NOMO-1 (cell line): Measurements from ENCODE around the gene VAV3.
"Not testable (repeated sequence)": the region's sequence is repeated elsewhere in the genome, so short reads cannot be mapped to it uniquely, and the experiment has no call there.

Experiments
- DNase-seq, 2 experiments: peaks; one replicate each; lab custom pipeline; 2025; ENCODE audit not compliant: unreplicated experiment in 2 of 2; lab: John Stamatoyannopoulos, UW

The VAV3 gene

DNA sequence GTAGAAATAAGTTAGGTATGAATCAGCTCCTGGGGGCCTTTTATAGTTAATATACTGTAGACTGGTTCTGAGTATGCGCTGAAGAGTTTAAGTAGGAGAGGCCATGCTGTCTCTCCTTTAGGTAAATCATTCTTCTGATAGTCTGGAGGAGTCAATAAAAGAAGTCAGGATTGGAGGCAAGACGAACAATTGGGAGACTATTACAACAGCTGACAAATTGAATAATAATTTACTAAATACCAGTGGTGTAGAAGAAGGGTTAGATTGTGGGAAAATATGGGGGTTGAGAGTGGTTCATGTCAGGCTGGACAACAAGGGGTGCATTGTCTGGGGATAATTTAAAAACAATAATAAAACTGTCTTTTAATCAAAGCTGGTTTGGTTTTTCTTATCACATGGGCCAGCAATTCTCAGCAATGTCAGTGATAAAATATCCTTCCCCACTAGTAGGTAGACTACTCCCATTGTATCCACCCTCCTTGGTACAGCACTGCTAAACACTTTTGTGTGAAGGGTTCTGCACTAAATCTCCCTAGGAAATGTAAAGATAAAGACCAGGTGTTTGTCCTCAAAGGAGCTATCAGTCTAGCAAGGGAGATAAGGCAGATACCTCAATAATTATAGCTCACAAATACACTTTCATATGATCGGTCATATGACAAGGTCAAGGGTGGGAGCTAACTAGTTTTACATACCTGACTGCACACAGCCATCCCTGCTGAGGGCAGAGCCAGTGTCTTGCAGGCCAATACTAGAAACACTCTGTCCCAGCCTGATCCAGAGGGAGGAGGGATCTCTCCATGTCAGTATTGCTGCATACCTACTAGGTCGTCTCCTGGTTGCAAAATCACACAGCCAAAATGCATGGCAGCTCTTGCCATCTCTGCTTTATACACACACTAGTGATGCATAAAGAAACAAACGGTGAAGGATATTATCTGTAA is 299.7 kb downstream of the VAV3 start:
- DNase-seq: no peak

GRCh38 chr1:107662971-107663370 is 302.0 kb downstream of the VAV3 start:
- DNase-seq: no peak

- no peak for DNase-seq
Observed at GRCh38 chr1:107661158-107661557, 303.8 kb downstream of the VAV3 start.

DNA sequence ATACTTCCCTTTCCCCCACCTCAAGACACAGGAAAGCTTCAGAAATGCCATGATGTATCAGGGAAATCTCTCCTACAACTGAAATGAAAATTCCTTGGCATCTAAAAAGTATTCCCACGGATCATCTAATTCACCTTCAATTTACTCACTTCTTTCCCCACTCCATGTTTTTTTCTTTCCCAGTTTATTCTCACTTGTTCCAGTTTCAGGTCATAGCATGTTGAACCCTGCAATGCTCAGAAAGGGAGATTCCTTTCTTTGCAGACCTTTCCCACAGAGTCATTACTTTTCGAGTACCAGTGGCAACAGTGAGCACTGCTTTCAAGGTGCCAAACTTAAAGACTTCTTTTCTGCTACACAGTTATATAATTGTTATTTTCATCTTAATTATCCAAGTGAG is 305.0 kb downstream of the VAV3 start:
- no peak for DNase-seq

GRCh38 chr1:107657356-107657755 is 307.6 kb downstream of the VAV3 start:
- DNase-seq: no peak

DNA sequence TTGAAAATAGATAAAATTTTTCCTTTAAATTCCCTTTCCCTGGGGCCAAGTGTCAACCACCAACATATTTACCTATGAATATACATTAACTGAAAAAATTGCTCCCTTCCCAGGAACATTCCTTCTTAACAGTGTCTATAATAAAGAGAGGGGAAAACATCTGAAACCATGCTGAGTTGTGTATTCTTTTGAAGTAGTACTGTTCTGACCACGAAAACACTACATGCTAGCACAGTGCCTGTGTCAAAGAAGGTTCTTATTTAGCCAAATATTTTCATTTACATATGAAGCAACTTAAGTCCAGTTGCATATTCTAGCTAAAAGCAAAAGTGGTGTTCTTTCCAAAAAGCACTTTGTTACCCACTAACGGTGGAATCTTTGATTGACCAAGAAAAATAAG is 311.2 kb downstream of the VAV3 start:
- no peak for DNase-seq

DNA sequence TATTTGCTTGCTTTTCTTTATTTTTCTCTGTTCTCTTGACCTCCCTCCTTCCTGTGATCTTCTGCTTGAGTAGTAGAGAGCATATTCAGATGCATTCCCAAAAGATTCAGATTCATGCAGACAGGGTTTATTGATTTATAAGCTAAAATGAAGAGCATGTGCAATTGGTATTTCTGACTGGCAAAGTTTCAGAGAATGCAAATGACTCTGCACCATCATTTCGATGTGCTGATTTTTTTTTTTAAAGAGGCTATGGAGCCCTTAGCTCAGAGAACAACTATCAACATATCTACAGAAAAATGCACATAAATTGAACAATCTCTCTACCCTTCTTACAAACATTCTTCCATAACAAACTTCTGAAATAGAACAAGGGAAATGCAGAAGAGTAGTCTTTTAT is 312.0 kb downstream of the VAV3 start:
- no peak for DNase-seq

DNA sequence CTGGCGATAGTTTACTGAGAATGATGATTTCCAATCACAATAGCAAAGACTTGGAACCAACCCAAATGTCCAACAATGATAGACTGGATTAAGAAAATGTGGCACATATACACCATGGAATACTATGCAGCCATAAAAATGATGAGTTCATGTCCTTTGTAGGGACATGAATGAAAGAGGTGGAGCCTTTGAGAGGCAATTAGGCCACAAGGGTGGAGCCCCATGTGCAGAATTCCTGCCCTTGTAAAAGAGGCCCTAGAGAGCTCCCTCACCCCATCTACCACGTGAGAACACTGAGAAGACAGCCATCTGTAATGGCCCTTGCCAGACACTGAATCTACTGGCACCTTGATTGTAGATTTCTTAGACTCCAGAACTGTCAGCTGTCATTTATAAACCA is 314.2 kb downstream of the VAV3 start:
- not testable (repeated sequence) for DNase-seq

GRCh38 chr1:107649023-107649422 is 316.0 kb downstream of the VAV3 start:
- no peak for DNase-seq

GRCh38 chr1:107648071-107648470 is 316.9 kb downstream of the VAV3 start:
- DNase-seq: no peak

- DNase-seq: no peak
Observed at GRCh38 chr1:107647012-107647411, 318.0 kb downstream of the VAV3 start.

GRCh38 chr1:107643766-107644165 is 321.2 kb downstream of the VAV3 start:
- no peak for DNase-seq

GRCh38 chr1:107640207-107640606 is 324.8 kb downstream of the VAV3 start:
- DNase-seq: peak in 1 of 2 experiments; percentile 41

- DNase-seq: no peak
Observed at GRCh38 chr1:107637101-107637500, 327.9 kb downstream of the VAV3 start.

DNA sequence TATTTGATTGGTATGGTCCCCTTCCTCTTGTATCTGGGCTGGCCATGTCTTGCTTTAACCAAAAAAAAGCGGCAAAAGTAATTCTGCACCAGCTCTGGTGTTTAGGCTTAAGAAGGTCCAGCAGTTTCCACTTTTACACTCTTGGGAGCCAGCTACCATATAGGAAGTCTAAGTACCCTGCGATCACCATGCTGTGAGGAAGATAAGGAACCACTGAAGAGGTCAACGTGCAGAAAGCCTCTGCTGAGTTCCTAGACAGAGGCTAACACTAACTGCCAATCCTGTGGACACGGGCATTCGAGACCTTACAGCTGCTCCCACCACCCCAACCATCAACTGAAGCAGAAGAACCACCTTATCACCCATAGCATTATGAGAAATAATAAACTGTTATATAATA is 331.4 kb downstream of the VAV3 start:
- DNase-seq: no peak

- DNase-seq: no peak
Observed at GRCh38 chr1:107626073-107626796, 338.7 kb downstream of the VAV3 start.

- no peak for DNase-seq
Observed at GRCh38 chr1:107625405-107626029, 339.5 kb downstream of the VAV3 start.

- no peak for DNase-seq
Observed at GRCh38 chr1:107623431-107623830, 341.5 kb downstream of the VAV3 start.

DNA sequence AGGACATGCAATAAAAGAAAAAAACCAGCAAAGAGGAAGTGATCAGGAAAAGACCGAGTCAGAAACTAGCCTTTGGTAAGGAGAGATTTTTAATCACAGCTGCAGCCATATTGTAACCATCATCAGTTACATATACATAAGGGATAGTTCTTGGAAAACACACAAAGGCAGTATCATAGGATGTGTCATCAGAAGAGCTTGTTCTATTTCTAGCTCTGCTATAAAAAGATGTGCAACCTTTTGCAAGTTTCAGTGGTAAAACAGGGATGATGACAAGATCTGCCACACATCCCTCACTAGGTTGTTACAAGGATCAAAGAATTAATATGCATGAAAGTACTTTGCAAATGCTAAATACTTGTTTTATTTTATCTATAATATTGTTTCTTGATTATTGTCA is 342.0 kb downstream of the VAV3 start:
- no peak for DNase-seq

GRCh38 chr1:107622535-107622934 is 342.4 kb downstream of the VAV3 start:
- DNase-seq: no peak

DNA sequence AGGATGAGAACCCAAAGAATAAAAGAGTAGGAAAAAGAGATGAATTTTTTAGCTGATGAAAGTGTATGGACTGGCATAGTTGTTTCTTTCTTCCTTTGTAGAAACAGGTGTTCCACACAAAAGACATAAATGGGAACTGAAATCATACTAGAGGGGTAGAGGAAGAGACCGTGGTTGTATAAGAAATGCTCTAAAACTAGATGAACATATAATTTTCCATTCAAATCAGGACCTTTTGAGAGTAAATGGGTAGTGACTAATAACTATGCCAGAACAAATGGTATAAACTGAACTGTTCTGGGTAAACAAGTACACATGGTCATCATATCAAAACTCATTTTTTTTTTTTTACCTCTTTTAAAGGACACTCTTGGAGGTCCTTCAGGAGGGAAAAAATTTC is 344.2 kb downstream of the VAV3 start:
- no peak for DNase-seq

GRCh38 chr1:107618539-107618938 is 346.4 kb downstream of the VAV3 start:
- DNase-seq: no peak
